GM23338 (cell line): Measurements from ENCODE around the gene ALCAM. TPM values are rescaled to one million over a fixed set of nuclear protein-coding genes. Genes with fewer than 3 reads are reported as not detected.

Source experiments
- ATAC-seq: fragments of 200-7000 bp; cut with Tn5 transposase; 3 replicates; pipeline ENCODE4 v1.9.1; 2020
- DNase-seq: peaks from one replicate; pipeline ENCODE4 v3.0.0-alpha.2; 2015; ENCODE audit warnings: low spot score
- H2AFZ ChIP-seq: fragments of 200-600 bp; sonication (generic); 2 replicates; pipeline ENCODE4 v1.8.0; 2016; ENCODE audit warnings: antibody characterized with exemption, mild to moderate bottlenecking, moderate library complexity
- H3F3A ChIP-seq: fragments of 200-600 bp; sonication (generic); replicated peaks from 2 replicates; pipeline ENCODE4 v1.8.0; 2017; ENCODE audit warnings: antibody characterized with exemption, mixed run types, low read depth
- H3K27ac ChIP-seq: fragments of 200-600 bp; sonication (generic); 2 replicates; pipeline ENCODE4 v1.6.1; 2016; ENCODE audit warnings: low read depth
- H3K27me3 ChIP-seq: fragments of 200-600 bp; sonication (generic); 2 replicates; pipeline ENCODE4 v1.8.0; 2016; ENCODE audit warnings: mild to moderate bottlenecking, mixed run types, moderate library complexity; ENCODE audit not compliant: insufficient read depth
- H3K36me3 ChIP-seq: fragments of 200-600 bp; sonication (generic); 2 replicates; pipeline ENCODE4 v1.8.0; 2016; ENCODE audit warnings: mild to moderate bottlenecking; ENCODE audit not compliant: insufficient read depth
- H3K4me1 ChIP-seq: fragments of 200-600 bp; sonication (generic); 2 replicates; pipeline ENCODE4 v1.8.0; 2016; ENCODE audit warnings: mild to moderate bottlenecking, moderate library complexity; ENCODE audit not compliant: insufficient read depth
- H3K4me2 ChIP-seq: fragments of 200-600 bp; sonication (generic); 2 replicates; pipeline ENCODE4 v1.7.1; 2017; ENCODE audit warnings: mixed run types
- H3K4me3 ChIP-seq: fragments of 200-600 bp; sonication (generic); 2 replicates; pipeline ENCODE4 v1.6.1; 2016; ENCODE audit warnings: mixed run types
- H3K79me2 ChIP-seq: fragments of 200-600 bp; sonication (generic); replicated peaks from 2 replicates; pipeline ENCODE4 v1.8.0; 2017; ENCODE audit warnings: mild to moderate bottlenecking; ENCODE audit not compliant: insufficient read depth
- H3K9me2 ChIP-seq: fragments of 200-600 bp; sonication (generic); 2 replicates; pipeline ENCODE4 v1.8.0; 2017; ENCODE audit not compliant: insufficient read depth
- H4K20me1 ChIP-seq: fragments of 200-600 bp; sonication (generic); replicated peaks from 2 replicates; pipeline ENCODE4 v1.8.0; 2017; ENCODE audit warnings: mild to moderate bottlenecking; ENCODE audit not compliant: insufficient read depth
- H3K27ac Mint-ChIP-seq: 2 replicates; pipeline ENCODE4 v1.8.0; 2020; ENCODE audit warnings: inconsistent platforms, mild to moderate bottlenecking, moderate library complexity, mixed read lengths
- H3K27me3 Mint-ChIP-seq: 3 replicates; pipeline ENCODE4 v1.8.0; 2022; ENCODE audit warnings: low read depth, mild to moderate bottlenecking, moderate library complexity, mixed read lengths, inconsistent platforms; ENCODE audit not compliant: insufficient read depth, poor library complexity
- H3K36me3 Mint-ChIP-seq: 3 replicates; pipeline ENCODE4 v1.8.0; 2021; ENCODE audit warnings: low read depth, mild to moderate bottlenecking, inconsistent platforms, moderate library complexity, mixed read lengths
- H3K4me1 Mint-ChIP-seq: 3 replicates; pipeline ENCODE4 v1.8.0; 2020; ENCODE audit warnings: mild to moderate bottlenecking, inconsistent platforms, mixed read lengths
- H3K4me3 Mint-ChIP-seq: 3 replicates; pipeline ENCODE4 v1.8.0; 2021; ENCODE audit warnings: moderate library complexity, mild to moderate bottlenecking, inconsistent platforms, mixed read lengths
- H3K9me3 Mint-ChIP-seq: 3 replicates; pipeline ENCODE4 v1.8.0; 2020; ENCODE audit warnings: moderate library complexity, mild to moderate bottlenecking, inconsistent platforms, mixed read lengths
- CREB1 ChIP-seq: fragments of 250-450 bp; sonication (Bioruptor Pico); IDR thresholded peaks from 2 replicates; pipeline ENCODE4 v1.5.0; 2020; ENCODE audit warnings: low read depth, mild to moderate bottlenecking, moderate library complexity
- CTCF ChIP-seq, 2 experiments: fragments of 200-600 bp in 1 of 2; sonication (generic) in 1 of 2; conservative IDR thresholded peaks; 2 replicates each; pipeline versions ENCODE4 v1.5.1 to v1.6.1; 2016 to 2017; ENCODE audit warnings: antibody characterized with exemption in 2 of 2, low read depth in 2 of 2, mild to moderate bottlenecking in 2 of 2, moderate library complexity in 1 of 2
- ETS1 ChIP-seq: IDR thresholded peaks from 2 replicates; pipeline ENCODE4 v1.6.1; 2016; ENCODE audit warnings: antibody characterized with exemption
- EZH2 ChIP-seq: fragments of 200-600 bp; sonication (generic); IDR thresholded peaks from one replicate; pipeline ENCODE4 v1.8.0; 2017; ENCODE audit warnings: antibody characterized with exemption, mild to moderate bottlenecking, low read depth; ENCODE audit not compliant: unreplicated experiment
- EZH2phosphoT487 ChIP-seq: fragments of 200-600 bp; sonication (generic); IDR thresholded peaks from one replicate; pipeline ENCODE4 v1.8.1; 2018; ENCODE audit warnings: antibody characterized with exemption; ENCODE audit not compliant: unreplicated experiment
- JUNB ChIP-seq: IDR thresholded peaks from one replicate; pipeline ENCODE4 v1.6.1; 2016; ENCODE audit warnings: antibody characterized with exemption; ENCODE audit not compliant: unreplicated experiment
- NANOG ChIP-seq: IDR thresholded peaks from 2 replicates; pipeline ENCODE4 v1.6.1; 2016; ENCODE audit warnings: antibody characterized with exemption, borderline replicate concordance
- POLR2AphosphoS5 ChIP-seq: IDR thresholded peaks from 2 replicates; pipeline ENCODE4 v1.6.1; 2016; ENCODE audit warnings: antibody characterized with exemption, low read depth
- REST ChIP-seq: IDR thresholded peaks from one replicate; pipeline ENCODE4 v1.6.1; 2018; ENCODE audit warnings: antibody characterized with exemption; ENCODE audit not compliant: unreplicated experiment
- STAT1 ChIP-seq: IDR thresholded peaks from one replicate; pipeline ENCODE4 v1.6.1; 2016; ENCODE audit warnings: antibody characterized with exemption; ENCODE audit not compliant: unreplicated experiment
- ZNF114 ChIP-seq: fragments of 250-450 bp; sonication (Bioruptor Pico); IDR thresholded peaks from 2 replicates; pipeline ENCODE4 v1.5.0; 2020; ENCODE audit warnings: mild to moderate bottlenecking, moderate library complexity
- ZNF331 ChIP-seq: fragments of 250-450 bp; sonication (Bioruptor Pico); IDR thresholded peaks from 2 replicates; pipeline ENCODE4 v1.5.0; 2020; ENCODE audit warnings: low read depth, mild to moderate bottlenecking, moderate library complexity
- ZNF462 ChIP-seq: fragments of 250-450 bp; sonication (Bioruptor Pico); IDR thresholded peaks from 2 replicates; pipeline ENCODE4 v1.5.0; 2020; ENCODE audit warnings: mild to moderate bottlenecking, moderate library complexity
- polyA plus RNA-seq: library from polyadenylated mRNA; unstranded; fragments of >200 nt; fragmentation: Nextera tagmentation; extraction: Ambion mirVana; gene quantifications from 2 replicates; pipeline ENCODE4 v1.2.1, GENCODE V29; 2016
- total RNA-seq: library from RNA; depleted of rRNA; stranded (reverse); fragments of >200 nt; shearing (Covaris generic); gene quantifications from 2 replicates; pipeline ENCODE4 v1.2.3, GENCODE V29; 2014

The ALCAM gene
- total and polyA plus RNA-seq, 2 experiments from 2014 or later, result 11.3 to 36.0 TPM

GRCh38 chr3:105545051-105545450 lies 178.3 kb downstream of the ALCAM start:
- H3K27ac Mint-ChIP-seq, result no peak overlapping the region
- Histone ChIP-seq H3K36me3 (no peaks in the 10 kb centered on the region), H2AFZ (no peak overlapping the region), H3K4me2 (no peak overlapping the region), H3K79me2 (no peaks in the 10 kb centered on the region), H3K27ac (no peak overlapping the region), H3K9me2 (no peaks in the 10 kb centered on the region), H3F3A (no peaks in the 10 kb centered on the region), H3K4me3 (no peak overlapping the region), H3K4me1 (no peaks in the 10 kb centered on the region), H4K20me1 (no peaks in the 10 kb centered on the region), H3K27me3 (no peaks in the 10 kb centered on the region)
- no peak for ATAC-seq
- H3K4me3 Mint-ChIP-seq, result no peak overlapping the region
- no peak for DNase-seq
- H3K4me1 Mint-ChIP-seq, result no peaks in the 10 kb centered on the region; the same call in 2 of the 3 replicates
- H3K27me3 Mint-ChIP-seq, result no peaks in the 10 kb centered on the region
- H3K9me3 Mint-ChIP-seq, result no peaks in the 10 kb centered on the region
- 0 out of 3 replicates have a peak, but pooled peaks cover 2% of the 10 kb centered on the region for H3K36me3 Mint-ChIP-seq
- TF ChIP-seq ZNF331 (CRISPR knock-in tag), result no peak
- no peak for TF ChIP-seq JUNB
- TF ChIP-seq EZH2, result no peak
- TF ChIP-seq ETS1, result no peak
- TF ChIP-seq STAT1, result no peak
- TF ChIP-seq REST, result no peak
- TF ChIP-seq NANOG, result no peak
- no peak for TF ChIP-seq ZNF114 (CRISPR knock-in tag)
- no peak for TF ChIP-seq POLR2AphosphoS5
- TF ChIP-seq CREB1 (CRISPR knock-in tag), result no peak
- TF ChIP-seq CTCF (conservative IDR thresholded peaks at IDR 0.05; ENCODE audit: low read depth in 2 of 2), result no peak
- TF ChIP-seq EZH2phosphoT487, result no peak
- no peak for TF ChIP-seq ZNF462 (CRISPR knock-in tag)
